ENCODE results near the gene SLC6A7.
A peak's percentile ranks its signal among the peaks of the same experiment; 100 is the strongest.

SLC6A7 gene

GRCh38 chr5:150175076-150175475 lies 14.8 kb upstream of the SLC6A7 start:
- DNase-seq (ENCODE audit: low spot score), result no peak

DNA sequence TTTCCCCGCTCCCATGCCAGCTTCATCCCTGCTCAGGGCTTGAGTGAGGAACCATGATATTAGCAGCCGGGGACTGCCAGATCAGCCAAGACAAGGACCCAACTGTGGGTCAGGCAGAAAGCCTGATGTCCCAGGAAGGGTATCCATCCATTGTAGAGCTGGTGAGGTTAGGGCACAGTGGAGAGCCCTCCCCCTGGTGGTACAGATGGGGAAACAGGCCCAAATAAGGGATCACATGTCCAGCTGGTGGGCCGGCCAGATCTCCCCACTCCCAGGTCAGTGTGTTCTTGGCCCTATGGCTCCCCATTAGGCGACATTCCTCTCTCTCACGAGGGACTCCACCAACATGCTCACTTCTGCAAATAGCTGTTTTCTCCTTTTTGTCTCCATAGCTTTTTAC lies 14.3 kb upstream of the SLC6A7 start:
- peak; percentile 51 for DNase-seq (ENCODE audit: low spot score)

- DNase-seq (ENCODE audit: low spot score), result no peak
These were observed 13.0 kb upstream of the SLC6A7 start for GRCh38 chr5:150176745-150177477.

GRCh38 chr5:150177721-150178120 lies 12.1 kb upstream of the SLC6A7 start:
- DNase-seq (ENCODE audit: low spot score), result no peak

- no peak for DNase-seq (ENCODE audit: low spot score)
These were observed 11.6 kb upstream of the SLC6A7 start for GRCh38 chr5:150178262-150178661.

- no peak for DNase-seq (ENCODE audit: low spot score)
These were observed 10.7 kb upstream of the SLC6A7 start for GRCh38 chr5:150179019-150179620.

- DNase-seq (ENCODE audit: low spot score), result no peak
These were observed 9.4 kb upstream of the SLC6A7 start for GRCh38 chr5:150180241-150181026.

DNA sequence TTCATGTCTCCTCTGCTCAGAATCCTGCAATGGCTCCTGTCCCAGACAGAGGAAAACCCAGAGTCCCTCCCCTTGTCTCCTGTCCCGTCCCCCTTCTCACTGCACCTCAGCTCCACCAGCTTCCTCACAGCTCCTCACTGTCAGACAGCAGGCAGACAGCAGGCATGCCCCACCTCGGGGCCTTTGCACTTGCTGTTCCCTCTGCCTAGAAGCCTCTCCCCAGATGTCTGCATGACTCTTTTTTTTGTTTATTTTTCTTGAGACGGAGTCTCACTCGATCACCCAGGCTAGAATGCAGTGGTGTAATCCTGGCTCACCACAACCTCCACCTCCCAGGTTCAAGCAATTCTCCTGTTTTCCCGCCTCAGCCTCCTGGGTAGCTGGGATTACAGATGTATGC lies 8.8 kb upstream of the SLC6A7 start:
- DNase-seq (ENCODE audit: low spot score), result no peak

DNA sequence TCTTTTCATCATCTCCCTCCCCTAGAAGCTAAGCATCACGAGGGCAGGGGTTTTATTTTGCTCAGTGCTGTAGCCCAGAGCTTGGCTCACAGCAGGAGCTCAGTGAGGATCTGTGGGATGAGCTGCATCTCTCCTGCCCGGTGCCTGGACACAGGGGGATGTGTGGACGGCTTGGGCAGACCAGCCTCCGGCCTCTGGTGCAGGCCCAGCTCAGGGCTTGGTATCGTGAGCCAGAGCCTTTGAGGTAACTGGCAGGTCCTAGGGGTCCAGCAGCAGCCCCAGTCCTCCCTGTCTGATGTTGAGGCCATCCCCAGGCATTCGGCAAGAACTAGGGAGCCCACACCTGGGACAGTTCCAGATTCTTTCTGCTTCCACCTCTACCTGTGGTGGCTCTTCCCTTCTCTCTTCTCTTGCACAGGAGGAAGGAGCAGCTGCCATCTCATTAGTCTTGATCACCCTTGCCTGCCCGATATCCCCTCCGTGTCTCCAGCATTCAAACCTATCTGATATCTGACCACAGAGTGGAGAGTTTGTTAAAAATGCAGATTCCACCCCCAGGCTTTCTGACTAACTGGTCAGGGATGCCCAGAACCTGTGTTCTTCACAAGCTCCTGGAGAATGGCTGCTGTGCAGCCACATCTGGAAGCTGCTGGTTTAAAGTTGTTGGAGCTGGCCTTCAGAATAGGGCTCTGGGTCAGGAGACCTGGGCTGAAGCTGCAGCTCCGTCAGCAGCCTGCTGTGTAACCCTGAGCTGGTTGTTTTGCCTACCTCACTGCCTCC lies 7.9 kb upstream of the SLC6A7 start:
- no peak for DNase-seq (ENCODE audit: low spot score)

DNA sequence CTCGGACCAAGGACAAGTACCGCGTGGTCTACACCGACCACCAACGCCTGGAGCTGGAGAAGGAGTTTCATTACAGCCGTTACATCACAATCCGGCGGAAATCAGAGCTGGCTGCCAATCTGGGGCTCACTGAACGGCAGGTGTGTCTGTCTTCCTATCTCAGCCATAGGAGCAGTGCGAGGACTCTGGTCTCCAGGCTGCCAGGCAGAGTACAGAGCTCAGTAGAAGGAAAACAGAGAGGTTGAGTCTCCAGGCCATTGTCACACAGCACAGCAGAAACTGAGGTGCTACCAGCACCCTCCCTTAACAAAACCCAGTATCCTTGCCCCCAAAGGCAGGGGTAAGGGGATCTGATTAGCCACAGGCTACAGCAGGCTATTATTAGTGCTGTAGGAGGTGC lies 7.1 kb upstream of the SLC6A7 start:
- DNase-seq (ENCODE audit: low spot score), result no peak

DNA sequence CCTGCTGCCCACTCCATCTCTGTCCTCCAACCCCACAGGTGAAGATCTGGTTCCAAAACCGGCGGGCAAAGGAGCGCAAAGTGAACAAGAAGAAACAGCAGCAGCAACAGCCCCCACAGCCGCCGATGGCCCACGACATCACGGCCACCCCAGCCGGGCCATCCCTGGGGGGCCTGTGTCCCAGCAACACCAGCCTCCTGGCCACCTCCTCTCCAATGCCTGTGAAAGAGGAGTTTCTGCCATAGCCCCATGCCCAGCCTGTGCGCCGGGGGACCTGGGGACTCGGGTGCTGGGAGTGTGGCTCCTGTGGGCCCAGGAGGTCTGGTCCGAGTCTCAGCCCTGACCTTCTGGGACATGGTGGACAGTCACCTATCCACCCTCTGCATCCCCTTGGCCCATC lies 6.4 kb upstream of the SLC6A7 start:
- no peak for DNase-seq (ENCODE audit: low spot score)

DNA sequence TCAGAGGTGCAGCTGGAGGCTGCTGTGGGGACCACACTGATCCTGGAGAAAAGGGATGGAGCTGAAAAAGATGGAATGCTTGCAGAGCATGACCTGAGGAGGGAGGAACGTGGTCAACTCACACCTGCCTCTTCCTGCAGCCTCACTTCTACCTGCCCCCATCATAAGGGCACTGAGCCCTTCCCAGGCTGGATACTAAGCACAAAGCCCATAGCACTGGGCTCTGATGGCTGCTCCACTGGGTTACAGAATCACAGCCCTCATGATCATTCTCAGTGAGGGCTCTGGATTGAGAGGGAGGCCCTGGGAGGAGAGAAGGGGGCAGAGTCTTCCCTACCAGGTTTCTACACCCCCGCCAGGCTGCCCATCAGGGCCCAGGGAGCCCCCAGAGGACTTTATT lies 5.9 kb upstream of the SLC6A7 start:
- no peak for DNase-seq (ENCODE audit: low spot score)

- DNase-seq (ENCODE audit: low spot score), result no peak
These were observed 4.6 kb upstream of the SLC6A7 start for GRCh38 chr5:150184990-150185912.

- no peak for DNase-seq (ENCODE audit: low spot score)
These were observed 3.7 kb upstream of the SLC6A7 start for GRCh38 chr5:150186137-150186536.

GRCh38 chr5:150186897-150187296 lies 3.0 kb upstream of the SLC6A7 start:
- DNase-seq (ENCODE audit: low spot score), result no peak

GRCh38 chr5:150188146-150188842 lies 1.6 kb upstream of the SLC6A7 start:
- no peak for DNase-seq (ENCODE audit: low spot score)

DNA sequence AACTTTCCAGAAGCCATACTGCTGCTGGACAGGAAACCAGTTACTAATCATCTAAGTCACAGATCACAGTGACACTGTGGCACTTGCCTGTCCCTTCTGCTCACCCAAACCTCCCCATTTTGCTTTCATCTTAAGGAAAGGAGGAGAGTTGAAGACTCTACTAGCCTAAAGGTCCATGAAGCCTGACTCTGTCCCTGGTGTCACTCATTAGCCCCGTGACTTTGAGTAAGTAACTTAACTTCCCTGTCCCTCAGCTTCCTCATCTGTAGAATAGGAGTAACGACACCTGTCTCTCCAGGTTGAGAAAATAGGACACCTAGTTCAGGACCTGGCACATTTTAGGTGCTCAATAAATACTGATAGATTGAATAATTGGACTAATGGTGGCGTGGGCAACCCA lies 536 bp upstream of the SLC6A7 start:
- no peak for DNase-seq (ENCODE audit: low spot score)

GRCh38 chr5:150190503-150190979 lies 679 bp downstream of the SLC6A7 start:
- no peak for DNase-seq (ENCODE audit: low spot score)

DNA sequence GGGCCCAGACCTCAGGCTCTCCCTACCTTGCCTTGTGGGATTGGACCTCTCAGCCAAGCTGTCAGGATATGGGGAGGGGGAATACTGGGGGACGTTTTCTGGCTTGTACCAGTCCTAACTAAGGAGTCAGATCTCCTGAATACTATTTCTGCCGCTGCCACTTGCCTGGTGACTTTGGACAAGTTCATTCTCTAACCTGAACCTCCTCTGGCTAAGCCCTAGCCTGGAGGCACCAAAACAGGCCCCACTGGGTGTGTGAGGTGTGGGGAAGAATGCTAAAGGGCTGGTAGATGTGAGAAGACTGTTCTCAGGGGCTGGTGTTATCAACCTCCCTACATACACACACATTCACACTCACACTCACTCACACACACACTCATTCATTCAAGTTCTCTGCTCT lies 1.1 kb downstream of the SLC6A7 start:
- no peak for DNase-seq (ENCODE audit: low spot score)

GRCh38 chr5:150192462-150192861 lies 2.6 kb downstream of the SLC6A7 start:
- DNase-seq (ENCODE audit: low spot score), result no peak

Data from D341Med (cell line).